Stimulated activated CD4-positive, alpha-beta T cell treated with anti-CD3 and anti-CD28 coated beads, Interleukin-2, amount 100 ng/mL, for 48 hours (primary cell): ENCODE data around the gene BLVRB.
"Not testable (repeated sequence)": the region's sequence is repeated elsewhere in the genome, so short reads cannot be mapped to it uniquely, and the experiment has no call there.

Source experiments
- DNase-seq, 2 donors: peaks; one replicate each; pipeline ENCODE4 v3.0.0-alpha.2; 2020

BLVRB gene

DNA sequence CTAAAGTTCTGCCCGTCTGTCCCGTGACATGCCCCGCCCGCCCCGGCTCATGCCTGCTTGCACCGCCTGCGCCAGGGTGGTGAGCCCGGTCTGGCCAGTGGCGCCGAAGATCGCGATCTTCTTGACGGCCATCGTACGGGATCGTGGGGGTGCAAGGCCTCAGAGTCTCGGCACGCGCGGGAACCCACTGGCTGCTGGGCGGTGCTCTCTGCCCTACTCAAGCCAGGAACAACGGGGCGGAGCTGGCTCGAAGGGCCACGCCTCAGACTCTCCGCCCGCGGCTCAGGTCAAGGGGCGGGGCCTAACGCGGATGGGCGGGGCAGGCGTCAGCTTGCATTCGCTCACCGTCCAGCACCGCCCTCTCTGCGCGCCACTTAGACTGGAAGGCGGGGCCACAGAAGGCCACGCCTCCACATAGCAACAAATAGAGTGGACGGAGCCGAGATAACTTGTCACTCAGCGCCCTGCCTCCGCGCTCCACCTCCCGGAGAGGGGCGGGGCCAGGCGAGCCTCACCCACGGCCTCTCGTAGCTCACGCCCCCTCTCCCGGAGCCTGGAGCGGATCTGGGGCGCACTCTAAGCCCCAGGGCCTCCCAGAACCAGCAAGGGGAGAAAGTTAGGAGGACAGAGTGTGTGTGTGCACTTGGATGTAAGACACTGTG lies at the start of gene BLVRB:
TSS of gene BLVRB (minus strand) at position 189 of the 662 bp plus-strand sequence. CDS start at position 132, 57 bp downstream.
- DNase-seq, result peak; percentile 100

DNA sequence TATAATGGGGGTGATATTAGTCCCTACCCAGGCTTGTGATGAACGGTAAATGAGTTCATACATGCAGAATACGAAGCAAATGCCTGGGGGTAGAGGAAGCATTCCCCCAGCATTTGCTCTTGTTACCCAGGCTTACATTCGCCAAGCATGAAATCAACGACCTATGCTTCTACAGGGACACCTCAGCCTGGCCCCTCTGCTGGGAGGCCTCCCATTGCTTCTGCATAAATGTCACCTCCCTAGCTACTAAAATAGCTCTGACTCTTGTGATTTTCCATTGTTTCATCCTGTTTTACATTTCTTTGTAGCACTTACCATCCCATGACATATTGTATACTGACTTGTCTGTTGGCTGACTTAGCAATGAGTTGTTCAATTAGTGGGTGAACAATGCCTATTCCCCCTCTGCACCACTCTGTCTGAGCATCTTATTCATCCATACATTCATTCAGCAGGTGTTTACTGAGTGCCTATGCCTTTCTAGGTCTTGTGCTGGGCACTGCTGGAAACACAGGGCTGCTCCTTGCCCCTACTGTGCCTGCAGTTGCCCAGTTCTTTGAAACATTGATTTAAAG lies 48.3 kb upstream of the BLVRB start:
- DNase-seq, result no peak

DNA sequence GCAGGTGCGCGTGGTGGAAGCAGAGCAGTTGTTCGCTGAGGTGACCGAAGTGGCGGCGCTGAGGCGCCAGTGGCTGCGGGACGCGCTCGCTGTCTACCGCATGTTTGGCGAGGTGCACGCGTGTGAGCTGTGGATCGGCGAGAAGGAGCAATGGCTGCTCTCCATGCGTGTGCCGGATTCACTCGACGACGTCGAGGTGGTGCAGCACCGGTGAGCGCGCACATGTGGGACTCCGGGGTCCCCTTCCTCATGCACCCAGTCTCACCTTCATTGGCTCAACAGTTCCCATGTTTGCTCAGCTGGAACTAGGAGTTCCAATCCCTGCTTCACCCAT lies 47.8 kb upstream of the BLVRB start:
- DNase-seq, result no peak

DNA sequence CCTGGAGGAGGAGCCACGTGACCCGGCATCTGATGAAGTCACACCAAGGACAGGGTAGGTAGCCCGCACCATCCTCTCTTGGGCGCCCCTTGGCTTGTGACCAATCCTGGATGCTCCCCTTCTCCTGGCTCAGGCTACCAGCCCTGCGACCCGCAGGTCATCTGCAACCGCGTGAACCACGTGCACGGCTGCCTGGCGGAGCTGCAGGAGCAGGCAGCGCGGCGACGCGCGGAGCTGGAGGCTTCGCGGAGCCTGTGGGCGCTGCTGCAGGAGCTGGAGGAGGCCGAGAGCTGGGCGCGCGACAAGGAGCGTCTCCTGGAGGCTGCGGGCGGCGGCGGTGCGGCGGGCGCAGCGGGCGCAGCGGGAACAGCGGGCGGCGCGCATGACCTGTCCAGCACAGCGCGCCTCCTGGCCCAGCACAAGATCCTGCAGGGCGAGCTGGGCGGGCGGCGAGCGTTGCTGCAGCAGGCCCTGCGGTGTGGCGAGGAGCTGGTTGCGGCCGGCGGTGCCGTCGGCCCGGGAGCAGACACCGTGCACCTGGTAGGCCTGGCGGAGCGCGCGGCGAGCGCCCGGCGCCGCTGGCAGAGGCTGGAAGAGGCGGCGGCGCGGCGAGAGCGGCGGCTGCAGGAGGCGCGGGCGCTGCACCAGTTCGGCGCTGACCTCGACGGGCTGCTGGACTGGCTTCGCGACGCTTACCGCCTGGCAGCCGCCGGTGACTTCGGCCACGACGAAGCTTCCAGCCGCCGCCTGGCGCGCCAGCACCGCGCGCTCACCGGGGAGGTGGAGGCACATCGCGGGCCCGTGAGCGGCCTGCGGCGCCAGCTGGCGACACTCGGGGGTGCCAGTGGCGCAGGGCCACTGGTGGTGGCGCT lies 47.2 kb upstream of the BLVRB start:
- no peak for DNase-seq

DNA sequence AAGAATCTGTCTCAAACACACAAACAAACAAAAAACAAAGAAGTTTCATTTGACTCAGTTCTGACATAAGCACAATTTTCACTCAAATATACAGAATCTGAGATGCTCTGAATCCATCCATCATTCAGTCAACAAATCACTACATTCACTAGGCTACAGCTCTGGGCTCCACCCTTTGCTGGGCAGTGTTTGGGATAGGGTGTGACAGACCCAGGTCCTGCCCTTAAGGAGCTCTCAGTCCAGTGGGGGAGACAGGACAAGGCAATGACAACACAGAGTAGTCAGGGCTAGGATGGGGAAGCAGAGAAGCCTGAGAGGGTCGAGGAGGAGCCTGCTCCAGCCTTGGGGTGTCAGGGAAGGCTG lies 46.5 kb upstream of the BLVRB start:
- DNase-seq, result no peak

DNA sequence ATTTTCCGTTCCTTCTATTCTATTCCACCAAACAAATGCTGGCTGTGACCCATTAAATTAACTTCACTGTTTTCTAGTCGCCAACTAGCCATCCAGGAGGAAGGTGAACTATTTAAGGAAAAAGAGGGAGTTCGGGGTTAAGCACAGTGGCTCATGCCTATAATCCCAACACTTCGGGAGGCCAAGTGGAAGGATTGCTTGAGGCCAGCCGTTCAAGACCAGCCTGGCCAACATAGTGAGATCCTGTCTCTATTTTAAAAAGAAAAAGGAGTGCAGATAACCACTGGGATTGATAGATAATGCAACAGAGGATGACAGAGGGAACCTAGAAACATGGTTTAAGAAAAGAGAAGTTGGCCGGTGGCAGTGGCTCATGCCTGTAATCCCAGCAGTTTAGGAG lies 45.9 kb upstream of the BLVRB start:
- DNase-seq, result no peak

DNA sequence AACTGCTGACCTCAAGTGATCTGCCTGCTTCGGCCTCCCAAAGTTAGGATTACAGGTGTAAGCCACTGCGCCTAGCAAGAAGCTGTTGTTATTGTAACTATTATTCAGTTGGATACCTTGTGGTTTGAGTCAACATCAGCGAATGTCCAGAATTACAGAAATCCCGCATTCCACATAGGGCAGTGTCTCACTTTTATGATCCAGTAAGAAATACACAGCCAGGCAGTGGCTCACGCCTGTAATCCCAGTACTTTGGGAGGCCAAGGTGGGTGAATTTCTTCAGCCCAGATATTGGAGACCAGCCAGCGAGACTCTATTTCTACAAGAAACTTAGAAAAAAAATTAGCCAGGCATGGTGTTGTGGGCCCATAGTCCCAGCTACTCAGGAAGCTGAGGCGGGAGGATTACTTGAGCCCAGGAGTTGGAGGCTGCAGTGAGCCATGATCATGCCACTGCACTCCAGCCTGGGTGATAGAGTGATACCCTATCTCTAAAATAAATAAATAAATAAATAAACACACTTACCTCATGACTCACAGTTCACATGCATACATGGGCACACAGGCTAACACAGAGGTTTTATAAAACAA lies 45.1 kb upstream of the BLVRB start:
- DNase-seq, result no peak

DNA sequence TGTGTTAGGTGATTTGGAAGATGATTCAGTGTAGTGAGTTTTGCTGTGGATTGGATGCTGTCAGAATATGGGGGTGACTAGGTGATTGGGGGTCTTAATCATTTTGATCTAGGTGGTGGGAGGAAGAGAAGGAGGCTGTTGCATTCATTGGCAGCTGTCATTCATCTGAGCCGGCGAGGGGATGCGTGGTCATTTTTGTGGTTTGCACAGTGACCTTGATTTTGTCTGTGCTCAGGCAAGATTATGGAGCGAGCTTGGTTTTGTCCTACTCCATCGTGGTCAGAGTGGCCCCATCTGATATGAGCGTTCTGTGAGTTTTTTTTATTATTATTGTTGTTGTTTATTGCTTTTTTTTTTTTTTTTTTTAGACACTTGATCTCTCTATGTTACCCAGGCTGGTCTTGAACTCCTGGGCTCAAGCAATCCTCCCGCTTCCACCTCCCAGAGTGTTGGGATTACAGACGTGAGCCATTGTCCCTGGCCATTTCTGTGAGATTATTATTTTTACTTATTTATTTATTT lies 43.3 kb upstream of the BLVRB start:
- no peak for DNase-seq

DNA sequence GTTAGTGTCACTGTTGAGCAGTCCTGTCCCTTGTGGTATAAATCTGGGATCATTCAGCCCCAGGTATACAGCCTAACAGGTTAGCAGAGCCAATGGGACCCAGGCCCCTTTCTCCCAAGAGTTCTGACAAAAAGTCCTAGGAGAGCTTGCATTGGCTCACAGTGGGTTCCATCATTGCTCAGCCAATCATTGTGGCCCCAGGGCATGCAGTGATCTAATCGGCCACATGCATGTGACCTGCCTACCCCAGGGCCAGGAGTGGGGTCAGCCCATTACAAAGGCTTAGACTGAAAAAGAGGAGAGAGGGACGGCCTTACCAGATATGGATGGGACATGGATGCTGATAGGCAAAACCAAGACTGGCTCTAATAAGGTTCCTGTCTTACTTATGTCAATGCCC lies 42.3 kb upstream of the BLVRB start:
- DNase-seq, result no peak

DNA sequence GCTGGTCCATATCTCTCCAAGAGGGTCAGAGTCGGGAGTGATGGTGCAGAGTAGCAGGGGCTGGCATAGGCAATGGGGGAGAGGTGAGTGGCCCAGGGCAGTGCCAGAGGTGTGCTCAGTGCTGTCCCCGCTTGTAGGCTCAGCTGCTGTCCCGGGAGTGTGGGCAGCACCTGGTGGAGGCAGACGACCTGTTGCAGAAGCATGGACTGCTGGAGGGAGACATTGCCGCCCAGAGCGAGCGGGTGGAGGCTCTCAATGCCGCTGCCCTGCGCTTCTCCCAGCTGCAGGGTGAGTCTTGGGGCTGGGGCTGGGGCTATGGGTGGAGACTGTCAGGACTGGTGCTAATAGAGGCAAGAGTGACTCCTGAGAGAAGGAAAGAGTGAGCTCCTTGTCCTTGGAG lies 40.6 kb upstream of the BLVRB start:
- DNase-seq, result no peak

DNA sequence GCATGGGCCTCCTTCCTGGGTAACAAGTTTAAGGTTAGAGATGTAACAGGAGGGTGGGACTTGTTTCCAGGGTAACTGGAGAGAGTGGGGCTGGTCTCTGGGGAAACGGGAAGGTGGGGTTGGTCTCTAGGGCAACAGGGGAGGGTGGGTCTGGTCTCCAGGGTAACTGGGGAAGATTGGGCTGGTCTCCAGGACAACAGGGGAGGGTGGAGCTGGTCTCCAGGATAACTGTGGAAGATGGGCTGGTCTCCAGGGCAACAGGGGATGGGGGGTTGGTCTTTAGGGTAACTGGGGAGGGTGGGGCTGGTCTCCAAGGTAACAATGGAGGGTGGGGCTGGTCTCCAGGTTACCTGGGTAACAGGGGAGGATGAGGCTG lies 37.8 kb upstream of the BLVRB start:
- no peak for DNase-seq

DNA sequence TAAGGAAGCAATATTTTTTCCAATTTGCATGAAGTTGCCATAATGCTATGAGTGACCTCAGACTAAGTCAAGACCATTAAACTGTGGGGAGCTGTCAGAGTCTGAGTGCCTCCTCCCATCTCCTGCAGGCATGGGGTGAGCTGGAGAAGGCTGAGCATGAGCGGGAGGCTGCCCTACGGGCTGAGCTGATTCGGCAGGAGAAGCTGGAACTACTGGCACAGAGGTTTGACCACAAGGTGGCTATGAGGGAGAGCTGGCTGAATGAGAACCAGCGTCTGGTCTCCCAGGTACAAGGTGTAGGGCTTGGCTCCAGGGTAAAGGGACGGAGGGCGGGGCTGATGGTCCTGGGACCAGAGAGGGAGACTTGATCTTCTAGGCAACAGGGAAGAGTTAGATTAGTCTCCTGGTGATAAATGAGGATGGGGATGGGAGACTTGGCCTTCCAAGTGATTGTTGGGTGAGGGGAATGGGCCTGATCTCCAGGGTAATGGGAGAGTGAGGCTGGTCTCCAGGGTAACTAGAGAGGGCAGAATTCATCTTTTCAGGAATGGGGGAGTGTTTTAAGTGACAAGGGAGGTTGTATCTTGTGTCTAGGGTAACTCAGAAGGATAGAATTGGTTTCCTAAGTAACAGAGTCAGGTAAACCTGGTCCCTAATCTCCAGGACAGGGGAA lies 37.2 kb upstream of the BLVRB start:
- no peak for DNase-seq

DNA sequence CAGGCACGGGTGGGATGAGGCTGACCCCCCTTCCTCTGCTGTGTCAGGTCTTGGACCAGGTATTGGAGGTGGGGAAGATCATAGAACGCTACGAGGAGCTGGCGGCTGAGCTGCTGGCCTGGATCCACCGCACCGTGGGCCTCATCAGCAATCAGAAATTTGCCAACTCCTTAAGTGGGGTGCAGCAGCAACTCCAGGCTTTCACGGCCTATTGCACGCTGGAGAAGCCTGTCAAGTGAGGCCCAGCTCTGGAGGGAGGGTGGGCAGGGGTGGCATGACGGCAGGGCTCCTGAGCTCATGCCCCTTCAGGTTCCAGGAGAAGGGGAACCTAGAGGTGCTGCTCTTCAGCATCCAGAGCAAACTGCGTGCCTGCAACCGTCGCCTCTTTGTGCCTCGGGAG lies 36.5 kb upstream of the BLVRB start:
- DNase-seq, result no peak

DNA sequence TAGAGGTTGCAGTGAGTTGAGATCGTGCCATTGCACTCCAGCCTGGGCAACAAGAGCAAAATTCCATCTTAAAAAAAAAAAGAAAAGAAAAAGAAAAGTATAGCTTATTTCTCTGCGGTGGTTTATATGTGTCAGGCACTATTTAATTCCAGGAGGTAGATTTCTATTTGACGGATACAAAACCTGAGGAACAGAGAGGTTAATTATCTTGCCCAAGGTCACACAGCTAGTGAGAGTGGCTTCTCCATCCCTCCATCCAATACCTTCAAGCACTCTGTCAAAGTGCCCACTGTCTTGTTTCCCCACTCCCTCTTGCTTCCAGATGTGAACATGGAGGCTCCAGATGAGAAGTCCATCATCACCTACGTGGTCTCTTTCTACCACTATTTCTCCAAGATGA lies 36.1 kb upstream of the BLVRB start:
- no peak for DNase-seq

DNA sequence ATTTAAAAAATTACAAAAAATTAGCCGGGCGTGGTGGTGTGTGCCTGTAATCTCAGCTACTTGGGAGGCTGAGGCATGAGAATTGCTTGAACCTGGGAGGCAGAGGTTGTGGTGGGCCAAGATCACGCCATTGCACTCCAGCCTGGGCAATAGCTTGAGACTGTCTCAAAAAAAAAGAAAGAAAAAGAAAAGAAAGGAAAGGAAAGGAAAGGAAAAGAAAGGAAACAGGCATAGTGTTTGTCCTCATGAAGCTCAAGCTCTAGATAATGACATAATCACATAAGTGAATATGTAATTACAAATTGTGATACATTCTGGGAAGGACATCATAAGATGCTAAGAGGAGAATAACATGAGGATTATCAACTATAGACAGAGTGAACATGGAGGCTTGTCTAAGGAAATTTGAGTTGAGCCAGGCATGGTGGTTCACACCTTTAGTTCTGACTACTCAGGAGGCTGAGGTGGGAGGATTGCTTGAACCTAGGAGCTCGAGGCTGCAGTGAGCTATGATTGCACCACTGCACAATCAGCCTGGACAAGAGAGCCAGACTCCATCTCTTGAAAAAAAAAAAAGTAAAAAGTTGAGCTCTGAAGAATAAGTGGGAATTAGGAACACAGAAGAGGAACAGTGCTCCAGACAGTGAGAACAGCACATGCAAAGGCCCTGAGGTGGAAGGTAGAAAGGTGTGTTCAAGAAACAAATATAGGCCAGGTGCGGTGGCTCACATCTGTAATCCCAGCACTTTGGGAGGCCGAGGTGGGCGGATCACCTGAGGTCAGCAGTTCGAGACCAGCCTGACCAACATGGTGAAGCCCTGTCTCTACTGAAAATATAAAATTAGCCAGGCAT lies 35.4 kb upstream of the BLVRB start:
- DNase-seq, result not testable (repeated sequence)

DNA sequence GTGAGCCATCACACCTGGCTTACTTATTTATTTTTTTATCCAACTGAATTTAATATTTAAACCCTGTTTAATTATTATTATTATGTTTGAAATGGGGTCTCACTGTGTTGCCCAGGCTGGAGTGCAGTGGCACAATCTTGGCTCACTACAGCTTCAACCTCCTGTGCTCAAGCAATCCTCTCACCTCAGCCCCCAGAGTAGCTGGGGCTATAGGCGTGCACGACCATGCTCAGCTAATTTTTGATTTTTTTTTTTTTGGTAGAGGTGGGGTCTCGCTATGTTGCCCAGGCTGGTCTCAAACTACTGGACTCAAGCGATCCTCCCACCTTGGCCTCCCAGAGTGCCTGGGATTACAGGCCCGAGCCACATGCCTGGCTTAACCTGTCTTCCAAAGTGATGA lies 33.8 kb upstream of the BLVRB start:
- no peak for DNase-seq

DNA sequence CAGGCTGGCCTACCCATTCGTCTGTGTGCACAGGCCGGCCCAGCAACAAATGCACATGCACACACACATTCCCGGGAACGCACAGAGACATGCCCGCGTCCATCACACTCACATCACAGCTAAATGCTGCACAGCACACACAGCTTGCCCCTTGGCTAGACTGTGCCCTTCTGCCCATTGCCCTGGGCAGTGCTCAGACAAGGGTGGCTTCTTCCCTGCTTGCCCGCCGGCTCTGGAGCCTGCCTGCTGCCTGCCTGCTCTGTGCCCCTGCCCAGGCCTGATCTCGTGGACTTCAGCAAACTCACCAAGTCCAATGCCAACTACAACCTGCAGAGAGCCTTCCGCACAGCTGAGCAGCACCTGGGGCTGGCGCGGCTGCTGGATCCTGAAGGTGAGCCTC lies 31.7 kb upstream of the BLVRB start:
- no peak for DNase-seq

DNA sequence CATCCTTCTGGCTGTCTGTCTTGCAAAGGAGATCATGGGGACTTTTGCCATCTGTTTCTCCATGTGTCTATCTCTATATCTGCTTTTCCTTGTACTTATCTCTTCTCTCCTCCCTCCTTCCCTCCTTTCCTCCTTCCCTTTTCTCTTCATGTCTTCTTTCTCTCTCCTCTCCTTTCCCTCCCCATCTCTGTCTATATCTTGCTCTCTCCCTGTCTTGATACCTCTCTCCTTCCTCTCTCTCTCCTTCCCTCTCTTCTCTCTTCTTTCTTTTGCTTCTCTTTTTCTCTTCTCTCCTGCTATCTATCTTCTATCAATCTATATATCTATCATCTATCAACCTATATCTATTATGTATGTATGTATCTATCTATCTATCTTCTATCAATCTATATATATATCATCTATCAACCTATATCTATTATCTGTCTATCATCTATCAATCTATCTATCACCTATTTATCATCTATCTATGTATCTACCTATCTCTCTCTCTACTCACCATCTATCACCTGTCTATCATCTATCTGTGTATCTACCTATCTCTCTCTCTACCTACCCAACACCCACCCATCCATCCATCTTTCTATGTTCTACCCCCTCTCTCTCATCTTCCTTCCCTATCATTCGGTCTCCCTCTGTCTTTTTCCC lies 28.8 kb upstream of the BLVRB start:
- DNase-seq, result no peak

DNA sequence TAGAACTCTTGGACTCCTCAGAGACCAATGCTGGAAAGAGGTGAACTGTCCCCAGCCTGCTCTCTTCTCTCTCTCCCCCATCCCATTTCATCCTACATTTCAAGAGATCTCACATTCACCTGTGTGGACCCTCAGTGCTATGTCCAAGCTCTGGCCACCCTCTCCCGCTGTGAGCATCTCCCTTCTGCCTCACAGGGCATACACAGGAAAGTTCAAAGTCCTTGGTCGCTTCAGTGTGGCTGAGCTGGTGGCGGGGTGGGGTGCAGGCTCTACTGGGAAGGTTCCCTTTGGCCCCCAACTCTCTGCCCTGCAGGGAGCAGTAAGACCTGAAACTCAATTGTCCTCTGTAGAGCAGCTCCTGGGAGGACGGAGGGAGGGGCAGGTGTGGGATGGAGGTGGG lies 28.2 kb upstream of the BLVRB start:
- DNase-seq, result no peak

DNA sequence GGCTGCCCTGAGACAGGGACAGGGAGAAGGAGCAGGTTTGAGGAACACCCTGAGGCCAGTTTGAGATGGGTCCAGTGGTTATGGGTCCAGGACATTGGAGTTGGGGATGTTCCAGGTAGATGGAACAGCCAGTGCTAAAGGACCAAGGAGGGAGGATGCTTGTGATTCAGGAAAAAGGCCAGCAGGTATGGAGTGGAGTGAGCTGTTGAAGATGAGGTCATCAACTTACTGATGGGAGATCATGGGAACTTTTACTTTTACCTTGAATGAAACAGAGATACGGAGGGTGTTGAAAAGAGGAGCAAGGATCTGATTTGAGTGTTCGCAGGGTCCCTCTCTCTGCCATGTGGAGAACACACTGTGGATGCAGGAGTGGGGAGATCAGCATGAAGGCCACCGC lies 26.7 kb upstream of the BLVRB start:
- no peak for DNase-seq

DNA sequence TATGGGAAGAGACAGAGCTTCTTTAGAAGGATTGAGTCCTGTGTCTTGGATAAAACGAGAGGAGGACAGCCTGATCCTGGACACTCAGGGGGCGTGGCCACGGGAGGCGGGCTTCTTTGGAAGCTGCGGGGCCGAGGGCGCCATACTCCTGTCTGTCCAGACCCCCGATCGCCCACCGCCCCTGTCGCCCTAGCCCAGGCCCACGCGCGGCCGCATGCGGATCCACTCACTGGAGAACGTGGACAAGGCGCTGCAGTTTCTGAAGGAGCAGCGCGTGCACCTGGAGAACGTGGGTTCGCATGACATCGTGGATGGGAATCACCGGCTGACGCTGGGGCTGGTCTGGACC lies 24.3 kb upstream of the BLVRB start:
- DNase-seq, result no peak

DNA sequence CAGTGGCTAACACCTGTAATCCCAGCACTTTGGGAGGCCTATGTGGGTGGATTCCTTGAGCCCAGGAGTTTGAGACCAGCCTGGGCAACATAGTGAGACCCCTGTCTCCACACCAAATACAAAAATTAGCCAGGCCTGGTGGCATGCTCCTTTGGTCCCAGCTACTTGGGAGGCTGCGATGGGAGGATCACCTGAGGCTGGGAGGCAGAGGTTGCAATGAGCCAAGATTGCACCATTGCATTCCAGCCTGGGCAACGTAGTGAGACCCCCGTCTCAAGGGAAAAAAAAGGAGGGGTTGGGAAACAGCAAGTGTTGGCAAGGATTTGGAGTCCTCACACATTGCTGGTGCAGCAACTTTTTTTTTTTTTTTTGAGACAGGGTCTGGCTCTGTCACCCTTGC lies 20.5 kb upstream of the BLVRB start:
- no peak for DNase-seq
